Activated CD4-positive, alpha-beta T cell treated with anti-CD3 and anti-CD28 coated beads, Interleukin-2, amount 10 ng/mL, durations not matched to agents 7 days and 5 days (primary cell): ENCODE measurements around the gene GALNT2. TPM values are rescaled to one million over a fixed set of nuclear protein-coding genes. Genes with fewer than 3 reads are reported as not detected.
A peak's percentile ranks its signal among the peaks of the same experiment; 100 is the strongest.

ENCODE experiments used
- CTCF ChIA-PET: fragments of 350-600 bp; sonication (Branson Sonifier 250); formaldehyde crosslinking; loops from one replicate; lab custom pipeline; 2021; ENCODE audit warnings: antibody characterized with exemption; lab: Charles Lee
- POLR2A ChIA-PET: fragments of 350-600 bp; sonication (Branson Sonifier 250); formaldehyde crosslinking; loops from one replicate; lab custom pipeline; 2021; ENCODE audit warnings: antibody characterized with exemption; lab: Charles Lee
- DNase-seq: peaks from one replicate; pipeline ENCODE4 v3.0.0-alpha.2; 2020
- H3K27ac Mint-ChIP-seq: one replicate; pipeline ENCODE4 v1.8.0; 2021; ENCODE audit warnings: mild to moderate bottlenecking, moderate library complexity, mixed read lengths
- H3K27me3 Mint-ChIP-seq: one replicate; pipeline ENCODE4 v1.8.0; 2021; ENCODE audit warnings: mixed read lengths
- H3K36me3 Mint-ChIP-seq: one replicate; pipeline ENCODE4 v1.8.0; 2021; ENCODE audit warnings: low read depth, mixed read lengths
- H3K4me1 Mint-ChIP-seq: one replicate; pipeline ENCODE4 v1.8.0; 2021; ENCODE audit warnings: mixed read lengths
- H3K4me3 Mint-ChIP-seq: one replicate; pipeline ENCODE4 v1.8.0; 2021; ENCODE audit warnings: mild to moderate bottlenecking, moderate library complexity, mixed read lengths
- H3K9me3 Mint-ChIP-seq: one replicate; pipeline ENCODE4 v1.8.0; 2021; ENCODE audit warnings: mixed read lengths
- total RNA-seq, 2 experiments: library from RNA; stranded (reverse); gene quantifications; one replicate each; pipeline ENCODE4 v1.2.3, GENCODE V29; 2021

The GALNT2 gene
- total RNA-seq, 2 experiments from 2014 or later: 22.7 to 28.4 TPM

- Mint-ChIP-seq H3K36me3 (no peaks in the 10 kb centered on the region), H3K27me3 (peaks cover 3% of the 10 kb centered on the region), H3K9me3 (no peaks in the 10 kb centered on the region), H3K27ac (no peak overlapping the region), H3K4me1 (peaks cover 7% of the 10 kb centered on the region), H3K4me3 (no peak overlapping the region)
- CTCF ChIA-PET: interaction anchor here (0.6 to 1.3 kb wide), 4 partner anchors 17 to 1635 kb away, joined by 3 to 4 read pairs (median 3); no protein-coding TSS in a partner anchor
- POLR2A ChIA-PET: no interaction called here
- peak; percentile 64 for DNase-seq
Measured at GRCh38 chr1:230310381-230311163, 243.5 kb downstream of the GALNT2 start.

GRCh38 chr1:230312676-230313075, 245.6 kb downstream of the GALNT2 start:
- peaks cover 3% of the 10 kb centered on the region for H3K27me3 Mint-ChIP-seq
- CTCF ChIA-PET: interaction anchor here (0.6 to 1.1 kb wide), 3 partner anchors 20 to 751 kb away, joined by 3 to 4 read pairs (median 3); no protein-coding TSS in a partner anchor
- POLR2A ChIA-PET: no interaction called here
- H3K9me3 Mint-ChIP-seq: no peaks in the 10 kb centered on the region
- H3K27ac Mint-ChIP-seq: no peak overlapping the region
- no peak overlapping the region for H3K4me3 Mint-ChIP-seq
- DNase-seq: no peak
- no peaks in the 10 kb centered on the region for H3K36me3 Mint-ChIP-seq
- peaks cover 2% of the 10 kb centered on the region for H3K4me1 Mint-ChIP-seq

- CTCF ChIA-PET: interaction anchor here (1.7 kb wide), 1 partner anchor 9 kb away, joined by 3 read pairs; no protein-coding TSS in a partner anchor
- Mint-ChIP-seq H3K27ac (no peak overlapping the region), H3K4me3 (no peak overlapping the region), H3K36me3 (no peaks in the 10 kb centered on the region), H3K9me3 (no peaks in the 10 kb centered on the region), H3K27me3 (peaks cover 3% of the 10 kb centered on the region), H3K4me1 (peaks cover 2% of the 10 kb centered on the region)
- no peak for DNase-seq
- POLR2A ChIA-PET: no interaction called here
Measured at GRCh38 chr1:230313453-230314141, 246.6 kb downstream of the GALNT2 start.

- CTCF ChIA-PET: interaction anchor here (1.7 kb wide), 1 partner anchor 10 kb away, joined by 3 read pairs; no protein-coding TSS in a partner anchor
- no peak overlapping the region for H3K27ac Mint-ChIP-seq
Measured at GRCh38 chr1:230314142-230314470, 247.1 kb downstream of the GALNT2 start.

GRCh38 chr1:230315099-230315498, 248.1 kb downstream of the GALNT2 start:
- CTCF ChIA-PET: interaction anchor here (0.7 to 1.7 kb wide), 2 partner anchors 11 to 654 kb away, joined by 3 read pairs; no protein-coding TSS in a partner anchor
- H3K4me1 Mint-ChIP-seq: peaks cover 2% of the 10 kb centered on the region
- DNase-seq: no peak
- POLR2A ChIA-PET: no interaction called here
- peaks cover 3% of the 10 kb centered on the region for H3K27me3 Mint-ChIP-seq
- no peak overlapping the region for H3K27ac Mint-ChIP-seq
- H3K36me3 Mint-ChIP-seq: no peaks in the 10 kb centered on the region
- H3K4me3 Mint-ChIP-seq: no peak overlapping the region
- H3K9me3 Mint-ChIP-seq: no peaks in the 10 kb centered on the region

More at GRCh38 chr1:230314142-230314470, 247.1 kb downstream of the GALNT2 start:
- Mint-ChIP-seq H3K4me3 (no peak overlapping the region), H3K27me3 (peaks cover 3% of the 10 kb centered on the region), H3K9me3 (no peaks in the 10 kb centered on the region), H3K4me1 (peaks cover 2% of the 10 kb centered on the region), H3K36me3 (no peaks in the 10 kb centered on the region)
- POLR2A ChIA-PET: no interaction called here
- no peak for DNase-seq

- no peak overlapping the region for H3K4me3 Mint-ChIP-seq
- H3K36me3 Mint-ChIP-seq: no peaks in the 10 kb centered on the region
- no peaks in the 10 kb centered on the region for H3K4me1 Mint-ChIP-seq
- POLR2A ChIA-PET: no interaction called here
- CTCF ChIA-PET: interaction anchor here (1.1 kb wide), 1 partner anchor 15 kb away, joined by 3 read pairs; no protein-coding TSS in a partner anchor
- no peaks in the 10 kb centered on the region for H3K9me3 Mint-ChIP-seq
- H3K27me3 Mint-ChIP-seq: peaks cover 3% of the 10 kb centered on the region
- no peak for DNase-seq
- H3K27ac Mint-ChIP-seq: no peak overlapping the region
Measured at GRCh38 chr1:230316864-230317745, 250.1 kb downstream of the GALNT2 start.

- DNase-seq: no peak
- H3K4me1 Mint-ChIP-seq: no peaks in the 10 kb centered on the region
- H3K27ac Mint-ChIP-seq: no peak overlapping the region
- CTCF ChIA-PET: interaction anchor here (1.1 kb wide), 1 partner anchor 16 kb away, joined by 3 read pairs; no protein-coding TSS in a partner anchor
- no peaks in the 10 kb centered on the region for H3K9me3 Mint-ChIP-seq
- H3K36me3 Mint-ChIP-seq: no peaks in the 10 kb centered on the region
- no peak overlapping the region for H3K4me3 Mint-ChIP-seq
- H3K27me3 Mint-ChIP-seq: peaks cover under 1% of the 10 kb centered on the region
- POLR2A ChIA-PET: no interaction called here
Measured at GRCh38 chr1:230317823-230318819, 251.1 kb downstream of the GALNT2 start.

- Mint-ChIP-seq H3K9me3 (no peaks in the 10 kb centered on the region), H3K4me1 (no peaks in the 10 kb centered on the region), H3K27ac (no peak overlapping the region), H3K36me3 (no peaks in the 10 kb centered on the region), H3K27me3 (no peaks in the 10 kb centered on the region), H3K4me3 (no peak overlapping the region)
- no peak for DNase-seq
- ChIA-PET POLR2A (no interaction called here), CTCF (no interaction called here)
Measured at GRCh38 chr1:230319014-230319747, 252.1 kb downstream of the GALNT2 start.

GRCh38 chr1:230320804-230321203, 253.8 kb downstream of the GALNT2 start:
- H3K27me3 Mint-ChIP-seq: no peaks in the 10 kb centered on the region
- H3K9me3 Mint-ChIP-seq: no peaks in the 10 kb centered on the region
- H3K27ac Mint-ChIP-seq: no peak overlapping the region
- CTCF ChIA-PET: no interaction called here
- H3K4me1 Mint-ChIP-seq: no peaks in the 10 kb centered on the region
- POLR2A ChIA-PET: no interaction called here
- no peaks in the 10 kb centered on the region for H3K36me3 Mint-ChIP-seq
- H3K4me3 Mint-ChIP-seq: no peak overlapping the region
- DNase-seq: no peak

GRCh38 chr1:230321341-230321740, 254.3 kb downstream of the GALNT2 start:
- Mint-ChIP-seq H3K27me3 (no peaks in the 10 kb centered on the region), H3K27ac (no peak overlapping the region), H3K4me3 (no peak overlapping the region), H3K4me1 (no peaks in the 10 kb centered on the region), H3K9me3 (no peaks in the 10 kb centered on the region), H3K36me3 (no peaks in the 10 kb centered on the region)
- DNase-seq: no peak
- ChIA-PET CTCF (no interaction called here), POLR2A (no interaction called here)

- Mint-ChIP-seq H3K4me1 (no peaks in the 10 kb centered on the region), H3K36me3 (no peaks in the 10 kb centered on the region), H3K27ac (no peak overlapping the region), H3K27me3 (no peaks in the 10 kb centered on the region), H3K9me3 (no peaks in the 10 kb centered on the region), H3K4me3 (no peak overlapping the region)
- POLR2A ChIA-PET: no interaction called here
- no peak for DNase-seq
- CTCF ChIA-PET: no interaction called here
Measured at GRCh38 chr1:230321741-230322420, 254.8 kb downstream of the GALNT2 start.
